Bronchial epithelial cell (primary cell): ENCODE measurements around the gene PGM2L1. TPM values are rescaled to one million over a fixed set of nuclear protein-coding genes. Genes with fewer than 3 reads are reported as not detected.

Experiments used
- DNase-seq: peaks from one replicate; pipeline ENCODE4 v3.0.0-alpha.2; 2010; ENCODE audit warnings: low read depth
- FAIRE-seq: peaks from 2 replicates; lab custom pipeline; 2011; peaks lifted over from hg19 to GRCh38; lab: Jason Lieb, UNC
- H3K27me3 ChIP-seq: 2 replicates; pipeline ENCODE4 v1.5.1; 2011; ENCODE audit warnings: low read length; ENCODE audit not compliant: control insufficient read depth, insufficient read depth
- H3K36me3 ChIP-seq: 2 replicates; pipeline ENCODE4 v1.5.1; 2011; ENCODE audit warnings: low read length; ENCODE audit not compliant: control insufficient read depth, insufficient read depth
- H3K4me3 ChIP-seq: 2 replicates; pipeline ENCODE4 v1.5.1; 2011; ENCODE audit warnings: mild to moderate bottlenecking, low read depth, low read length, control low read depth
- total RNA-seq: library from RNA; depleted of rRNA; stranded (reverse); fragments of >200 nt; gene quantifications from 2 replicates; pipeline ENCODE4 v1.2.1, GENCODE V29; 2014
- TF ChIP-seq, protein P1 (sequence below): IDR thresholded peaks from 2 replicates; pipeline ENCODE4 v1.5.1; 2011; ENCODE audit warnings: mild to moderate bottlenecking, moderate library complexity, low read length, control low read depth, inconsistent platforms; ENCODE audit not compliant: insufficient read depth, severe bottlenecking

The PGM2L1 gene
- total RNA-seq, 1 donor from 2014 or later: 1.1 TPM

DNA sequence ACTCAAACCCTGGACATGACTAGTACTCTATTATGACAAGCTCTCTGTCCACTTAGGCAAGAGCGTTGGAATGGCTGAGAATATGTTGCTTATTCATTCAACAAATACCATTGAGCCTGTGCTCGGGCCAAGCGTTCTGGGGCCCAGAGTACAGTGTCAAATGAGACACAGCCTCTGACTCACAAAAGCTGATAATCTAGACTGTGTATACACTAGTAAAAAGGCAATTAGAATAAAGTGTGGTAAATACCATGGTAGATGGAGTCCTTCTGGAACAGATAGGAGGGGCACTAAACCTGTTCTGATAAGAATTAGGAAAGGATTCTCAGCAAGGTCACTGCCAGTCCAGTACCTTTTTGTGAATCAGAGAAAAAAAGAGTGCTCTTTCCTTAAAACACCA, 44.4 kb upstream of the PGM2L1 start:
- H3K36me3 ChIP-seq: no peaks in the 10 kb centered on the region
- TF ChIP-seq, protein P1, sequence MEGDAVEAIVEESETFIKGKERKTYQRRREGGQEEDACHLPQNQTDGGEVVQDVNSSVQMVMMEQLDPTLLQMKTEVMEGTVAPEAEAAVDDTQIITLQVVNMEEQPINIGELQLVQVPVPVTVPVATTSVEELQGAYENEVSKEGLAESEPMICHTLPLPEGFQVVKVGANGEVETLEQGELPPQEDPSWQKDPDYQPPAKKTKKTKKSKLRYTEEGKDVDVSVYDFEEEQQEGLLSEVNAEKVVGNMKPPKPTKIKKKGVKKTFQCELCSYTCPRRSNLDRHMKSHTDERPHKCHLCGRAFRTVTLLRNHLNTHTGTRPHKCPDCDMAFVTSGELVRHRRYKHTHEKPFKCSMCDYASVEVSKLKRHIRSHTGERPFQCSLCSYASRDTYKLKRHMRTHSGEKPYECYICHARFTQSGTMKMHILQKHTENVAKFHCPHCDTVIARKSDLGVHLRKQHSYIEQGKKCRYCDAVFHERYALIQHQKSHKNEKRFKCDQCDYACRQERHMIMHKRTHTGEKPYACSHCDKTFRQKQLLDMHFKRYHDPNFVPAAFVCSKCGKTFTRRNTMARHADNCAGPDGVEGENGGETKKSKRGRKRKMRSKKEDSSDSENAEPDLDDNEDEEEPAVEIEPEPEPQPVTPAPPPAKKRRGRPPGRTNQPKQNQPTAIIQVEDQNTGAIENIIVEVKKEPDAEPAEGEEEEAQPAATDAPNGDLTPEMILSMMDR: no peak
- no peaks in the 10 kb centered on the region for H3K27me3 ChIP-seq
- no peak overlapping the region for H3K4me3 ChIP-seq
- FAIRE-seq (no peak), DNase-seq (peak; percentile 73)

DNA sequence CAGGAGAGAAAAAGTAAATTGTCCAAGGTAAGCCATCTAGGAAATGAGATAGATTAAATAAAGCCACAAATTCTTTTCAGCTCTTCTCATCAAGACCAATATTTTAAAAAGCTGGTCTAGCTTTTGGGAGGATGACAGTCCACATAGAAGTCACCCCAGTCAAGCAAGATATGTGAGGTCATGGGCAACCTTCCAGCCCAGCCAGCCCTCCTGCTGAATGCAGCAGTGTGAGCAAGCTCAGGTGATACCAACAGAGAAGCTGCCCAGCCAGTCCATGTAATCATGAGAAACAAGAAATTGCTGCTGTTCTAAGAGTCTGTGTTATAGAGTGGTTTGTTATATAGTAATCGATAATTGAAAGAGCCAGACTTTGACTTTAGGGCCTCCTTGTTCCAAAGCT, 40.4 kb upstream of the PGM2L1 start:
- TF ChIP-seq, protein P1: no peak
- no peaks in the 10 kb centered on the region for H3K27me3 ChIP-seq
- DNase-seq: no peak
- no peaks in the 10 kb centered on the region for H3K36me3 ChIP-seq
- FAIRE-seq: no peak
- no peak overlapping the region for H3K4me3 ChIP-seq

DNA sequence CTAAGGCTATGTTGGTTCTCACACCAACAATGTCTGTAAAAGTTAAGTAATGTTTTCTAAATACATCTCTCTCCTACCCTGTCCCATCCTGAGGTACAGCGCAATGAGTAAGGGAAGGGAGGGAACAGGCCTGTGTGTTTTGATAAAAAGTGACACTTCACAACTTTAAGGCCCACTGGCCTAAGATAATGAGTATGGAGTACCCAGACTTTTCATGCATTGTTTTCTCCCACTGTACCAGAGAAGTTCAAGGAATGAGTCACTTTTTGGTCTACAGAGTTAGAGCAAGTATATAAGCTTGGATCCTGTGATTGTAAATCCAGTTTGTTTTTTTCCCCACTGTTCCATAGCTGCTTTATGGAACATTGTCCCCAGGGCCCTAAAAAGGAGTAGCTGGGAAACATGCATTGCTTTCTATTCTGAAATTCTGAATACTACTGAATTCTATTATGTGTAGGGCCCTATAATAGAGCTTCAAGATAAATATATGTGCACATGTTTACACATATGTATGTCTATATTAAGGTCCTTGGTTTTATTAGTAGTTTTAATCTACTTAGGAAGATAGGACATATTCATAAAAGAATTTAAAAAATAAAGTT, 39.3 kb upstream of the PGM2L1 start:
- Histone ChIP-seq H3K36me3 (no peaks in the 10 kb centered on the region), H3K4me3 (no peak overlapping the region), H3K27me3 (no peaks in the 10 kb centered on the region)
- DNase-seq (peak; percentile 24), FAIRE-seq (no peak)
- TF ChIP-seq, protein P1: no peak

DNA sequence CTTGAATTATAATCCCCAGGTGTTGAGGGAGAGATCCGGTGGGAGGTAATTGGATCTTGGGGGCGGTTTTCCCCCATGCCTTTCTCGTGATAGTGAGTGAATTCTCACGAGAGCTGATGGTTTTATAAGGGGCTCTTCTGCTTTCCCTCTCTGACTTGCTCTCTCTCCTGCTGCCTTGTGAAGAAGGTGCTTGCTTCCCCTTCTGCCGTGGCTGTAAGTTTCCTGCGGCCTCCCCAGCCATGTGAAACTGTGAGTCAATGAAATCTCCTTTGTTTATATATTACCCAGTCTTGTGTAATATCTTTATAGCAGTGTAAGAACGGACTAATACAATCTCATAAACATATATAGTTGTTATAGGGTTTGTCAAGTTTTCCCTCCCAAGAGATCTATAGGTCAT, 36.3 kb upstream of the PGM2L1 start:
- no peak for DNase-seq
- H3K36me3 ChIP-seq: no peaks in the 10 kb centered on the region
- H3K27me3 ChIP-seq: no peaks in the 10 kb centered on the region
- no peak overlapping the region for H3K4me3 ChIP-seq
- TF ChIP-seq, protein P1: no peak
- no peak for FAIRE-seq

DNA sequence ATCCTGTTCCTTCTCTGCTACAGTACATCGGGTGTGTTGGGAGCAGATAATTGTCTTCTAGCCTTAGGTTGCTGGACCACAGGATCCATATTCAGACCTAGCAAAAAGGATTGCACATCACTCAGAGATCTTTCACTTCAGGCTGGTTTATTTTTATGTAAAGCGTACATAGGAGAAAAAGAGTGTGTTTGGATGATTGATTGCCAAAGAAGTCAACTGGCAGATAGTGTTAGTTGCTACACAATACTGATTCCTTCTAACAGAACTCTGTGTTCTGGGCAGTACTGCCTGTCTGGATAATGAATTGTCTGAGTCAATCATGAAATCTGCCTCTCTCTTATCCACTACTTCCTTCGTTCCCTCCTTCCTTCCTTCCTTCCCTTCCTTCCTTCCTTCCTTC, 31.0 kb upstream of the PGM2L1 start:
- FAIRE-seq: no peak
- no peak for DNase-seq
- H3K4me3 ChIP-seq: no peak overlapping the region
- no peaks in the 10 kb centered on the region for H3K27me3 ChIP-seq
- TF ChIP-seq, protein P1: no peak
- H3K36me3 ChIP-seq: no peaks in the 10 kb centered on the region

DNA sequence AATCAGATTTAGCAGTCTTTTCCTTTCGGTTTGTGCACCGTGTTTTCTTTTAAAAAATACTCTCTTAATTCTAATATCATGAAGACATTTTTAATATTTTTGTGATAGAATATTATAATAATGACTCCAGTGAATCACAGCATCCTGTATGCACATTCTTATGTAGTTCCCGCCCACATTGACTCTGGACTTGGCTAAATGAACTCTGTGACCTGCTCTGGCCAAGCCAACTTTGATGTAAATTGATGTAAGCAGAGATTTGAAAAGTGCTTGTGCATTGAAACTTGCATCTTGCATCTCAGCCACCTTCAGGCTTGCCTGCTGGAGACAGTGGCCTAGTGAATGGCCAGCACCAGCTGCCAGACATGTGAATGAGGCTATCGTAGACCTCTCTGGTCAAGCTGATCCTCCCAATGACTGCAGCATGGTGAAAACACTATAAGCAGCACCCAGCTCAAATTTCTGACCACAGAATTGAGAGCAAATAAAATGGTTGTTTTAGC, 29.2 kb upstream of the PGM2L1 start:
- H3K4me3 ChIP-seq: no peak overlapping the region
- H3K36me3 ChIP-seq: no peaks in the 10 kb centered on the region
- no peak for FAIRE-seq
- TF ChIP-seq, protein P1: no peak
- peak; percentile 23 for DNase-seq
- H3K27me3 ChIP-seq: no peaks in the 10 kb centered on the region
